Vagina (tissue), 2 donors: ENCODE measurements around the gene SYP.
A peak's percentile ranks its signal among the peaks of the same experiment; 100 is the strongest.

Experiments used
- POLR2A ChIP-seq, 2 donors: fragments of 450-650 bp; IDR thresholded peaks; one replicate each; pipeline ENCODE4 v1.6.1; 2017; ENCODE audit warnings: antibody characterized with exemption in 2 of 2, mild to moderate bottlenecking in 2 of 2, moderate library complexity in 2 of 2
- POLR2AphosphoS5 ChIP-seq, 2 donors: sonication (generic); formaldehyde crosslinking; IDR thresholded peaks; one replicate each; pipeline ENCODE4 v1.9.0; 2017; ENCODE audit warnings: antibody characterized with exemption in 2 of 2, mild to moderate bottlenecking in 2 of 2, low read depth in 1 of 2; ENCODE audit not compliant: insufficient read depth in 1 of 2
- TF ChIP-seq, protein P1 (sequence below), 3 experiments: fragments of 450-650 bp in 2 of 3; fragments of 200-600 bp in 1 of 3; sonication (generic) in 1 of 3; IDR thresholded peaks; one replicate each; pipeline ENCODE4 v1.5.1; 2017 to 2019; ENCODE audit warnings: antibody characterized with exemption in 3 of 3, mild to moderate bottlenecking in 2 of 3, moderate library complexity in 2 of 3

DNA sequence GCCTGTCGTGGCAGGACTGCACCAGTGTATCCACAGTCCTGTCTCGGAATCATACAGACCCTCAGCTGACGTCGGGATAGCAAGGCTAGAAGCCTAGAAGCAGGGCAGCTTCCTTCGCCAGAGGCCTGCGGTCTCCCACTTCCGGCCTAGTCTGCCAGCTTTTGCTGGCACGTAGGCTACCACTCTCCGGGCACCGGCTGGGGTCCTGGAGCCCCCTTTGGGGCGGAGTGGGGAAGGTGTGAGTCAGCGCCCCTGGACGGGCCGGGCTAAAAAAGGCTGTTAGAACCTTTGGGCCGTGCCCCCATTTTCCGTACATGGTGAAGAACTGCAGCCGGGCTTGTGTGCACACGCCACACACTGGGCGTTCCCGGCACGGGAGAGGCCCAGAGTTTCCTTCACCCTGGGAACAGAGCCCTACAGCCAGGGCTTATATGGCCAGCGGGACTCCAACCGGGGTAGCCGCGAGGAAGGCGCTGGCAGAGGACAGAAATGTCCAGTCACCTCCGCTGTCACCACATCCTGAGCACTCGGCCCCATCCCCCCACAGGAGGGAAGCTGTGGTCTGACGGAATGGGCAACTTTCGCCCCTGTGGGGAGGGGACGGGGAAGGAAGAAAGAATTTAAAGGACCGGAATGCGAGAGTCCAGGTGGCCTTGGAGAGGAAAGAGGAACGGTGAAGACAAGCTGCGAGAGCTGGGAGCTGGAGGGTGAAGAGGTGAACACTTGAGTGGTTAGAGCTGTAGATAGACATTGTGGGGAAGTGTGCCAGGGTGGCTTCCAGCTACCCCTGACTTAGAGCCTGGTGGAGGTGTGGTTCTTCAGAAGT, 32.9 kb downstream of the SYP start:
- TF ChIP-seq, protein P1, sequence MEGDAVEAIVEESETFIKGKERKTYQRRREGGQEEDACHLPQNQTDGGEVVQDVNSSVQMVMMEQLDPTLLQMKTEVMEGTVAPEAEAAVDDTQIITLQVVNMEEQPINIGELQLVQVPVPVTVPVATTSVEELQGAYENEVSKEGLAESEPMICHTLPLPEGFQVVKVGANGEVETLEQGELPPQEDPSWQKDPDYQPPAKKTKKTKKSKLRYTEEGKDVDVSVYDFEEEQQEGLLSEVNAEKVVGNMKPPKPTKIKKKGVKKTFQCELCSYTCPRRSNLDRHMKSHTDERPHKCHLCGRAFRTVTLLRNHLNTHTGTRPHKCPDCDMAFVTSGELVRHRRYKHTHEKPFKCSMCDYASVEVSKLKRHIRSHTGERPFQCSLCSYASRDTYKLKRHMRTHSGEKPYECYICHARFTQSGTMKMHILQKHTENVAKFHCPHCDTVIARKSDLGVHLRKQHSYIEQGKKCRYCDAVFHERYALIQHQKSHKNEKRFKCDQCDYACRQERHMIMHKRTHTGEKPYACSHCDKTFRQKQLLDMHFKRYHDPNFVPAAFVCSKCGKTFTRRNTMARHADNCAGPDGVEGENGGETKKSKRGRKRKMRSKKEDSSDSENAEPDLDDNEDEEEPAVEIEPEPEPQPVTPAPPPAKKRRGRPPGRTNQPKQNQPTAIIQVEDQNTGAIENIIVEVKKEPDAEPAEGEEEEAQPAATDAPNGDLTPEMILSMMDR (IDR thresholded peaks at IDR 0.05): no peak
- no peak for TF ChIP-seq POLR2A (IDR thresholded peaks at IDR 0.05)
- TF ChIP-seq POLR2AphosphoS5 (IDR thresholded peaks at IDR 0.05; ENCODE audit: insufficient read depth in 1 of 2, low read depth in 1 of 2): peak; percentile 75 to 89
